Measurements from ENCODE around the gene BCL7A. TPM values are rescaled to one million over a fixed set of nuclear protein-coding genes. Genes with fewer than 3 reads are reported as not detected.
"Not testable (repeated sequence)": the region's sequence is repeated elsewhere in the genome, so short reads cannot be mapped to it uniquely, and the experiment has no call there.

The BCL7A gene
- total RNA-seq, 1 experiment from 2014 or later, result 6.4 TPM

DNA sequence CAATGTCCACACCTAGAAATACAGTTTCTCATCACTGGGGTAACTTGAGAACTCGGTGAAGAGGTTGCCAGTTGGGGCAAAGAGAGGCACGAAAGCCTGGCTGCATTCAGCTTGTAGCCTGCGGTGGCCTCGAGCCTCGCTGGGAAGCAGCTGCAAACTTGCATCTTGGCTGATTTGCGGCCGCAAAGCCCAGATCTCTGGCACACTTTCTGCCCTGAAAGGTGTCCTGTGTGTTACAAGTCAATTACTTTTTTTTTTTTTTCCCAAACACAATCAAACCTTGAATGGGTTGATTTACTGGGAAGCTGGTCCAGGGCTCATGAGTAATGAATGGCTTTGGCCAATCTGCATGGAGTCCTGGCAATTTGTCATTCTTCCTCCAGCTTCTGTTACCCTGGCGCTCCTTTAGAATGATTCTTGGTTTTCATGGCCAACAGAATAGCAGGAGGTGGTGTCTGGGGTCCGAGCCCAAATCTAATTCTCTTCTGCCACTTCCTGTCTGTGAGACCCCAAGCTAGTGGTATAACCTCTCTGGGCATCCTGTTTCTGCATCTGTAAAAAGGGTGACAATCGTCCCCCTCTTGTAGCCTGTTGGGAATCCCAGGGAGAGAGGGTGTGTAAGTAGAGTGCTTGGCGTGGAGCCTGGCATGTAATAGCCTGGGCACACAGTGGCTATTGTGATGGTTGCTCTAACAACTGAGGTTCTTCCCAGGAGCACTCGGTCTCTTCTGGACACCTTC, 6.7 kb downstream of the BCL7A start:
- no peaks in the 10 kb centered on the region for H3K27me3 ChIP-seq (replicated peaks)
- no peak for DNase-seq (ENCODE audit: low read depth in 1 of 2, low spot score in 2 of 2)
- peaks cover 6% of the 10 kb centered on the region for H3K4me1 ChIP-seq (replicated peaks)
- no peaks in the 10 kb centered on the region for H3K36me3 ChIP-seq
- H3K4me3 ChIP-seq, result no peak overlapping the region
- no peaks in the 10 kb centered on the region for H3K9me3 ChIP-seq (replicated peaks)
- H3K27ac ChIP-seq, result no peak overlapping the region

GRCh38 chr12:122028905-122029560, 7.3 kb downstream of the BCL7A start:
- Histone ChIP-seq H3K27ac (no peak overlapping the region), H3K27me3 (replicated peaks) (no peaks in the 10 kb centered on the region), H3K36me3 (no peaks in the 10 kb centered on the region), H3K9me3 (replicated peaks) (no peaks in the 10 kb centered on the region), H3K4me3 (no peak overlapping the region), H3K4me1 (replicated peaks) (no peaks in the 10 kb centered on the region; the same call in 1 of the 2 replicates)
- DNase-seq (ENCODE audit: low read depth in 1 of 2, low spot score in 2 of 2), result no peak

- no peak overlapping the region for H3K4me3 ChIP-seq
- DNase-seq (ENCODE audit: low read depth in 1 of 2, low spot score in 2 of 2), result no peak
- H3K27me3 ChIP-seq (replicated peaks), result no peaks in the 10 kb centered on the region
- no peaks in the 10 kb centered on the region for H3K36me3 ChIP-seq
- H3K9me3 ChIP-seq (replicated peaks), result no peaks in the 10 kb centered on the region
- no peaks in the 10 kb centered on the region for H3K4me1 ChIP-seq (replicated peaks)
- H3K27ac ChIP-seq, result no peak overlapping the region
Measured at GRCh38 chr12:122029620-122030423, 8.1 kb downstream of the BCL7A start.

DNA sequence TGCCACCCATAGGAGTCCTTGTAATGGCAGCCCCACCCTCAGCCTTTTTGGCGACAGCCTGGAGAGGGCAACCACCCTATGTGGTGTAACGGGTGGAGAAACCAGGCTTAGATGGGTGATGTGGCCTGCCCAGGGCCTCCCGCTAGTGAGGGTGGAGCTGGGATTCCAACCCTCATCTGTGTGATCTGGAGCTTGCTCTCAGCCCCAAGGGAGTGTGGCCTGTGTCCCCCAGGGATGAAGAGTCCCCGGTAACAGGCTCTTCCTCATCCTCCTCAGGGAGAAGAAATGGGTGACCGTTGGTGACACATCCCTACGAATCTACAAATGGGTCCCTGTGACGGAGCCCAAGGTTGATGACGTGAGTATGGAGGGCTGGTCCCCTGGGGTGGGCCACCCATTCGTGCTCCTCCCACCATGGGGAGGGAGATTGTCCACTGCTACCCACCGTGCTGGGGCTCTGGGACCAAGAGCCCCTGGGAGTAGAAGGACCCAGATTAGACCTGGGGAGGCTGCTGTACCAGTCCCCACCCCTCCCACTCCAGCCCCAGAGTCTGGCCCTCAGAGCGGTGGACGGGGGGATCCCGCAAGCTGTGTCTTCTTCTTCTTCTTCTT, 8.8 kb downstream of the BCL7A start:
- Histone ChIP-seq H3K36me3 (no peaks in the 10 kb centered on the region), H3K27me3 (replicated peaks) (no peaks in the 10 kb centered on the region), H3K9me3 (replicated peaks) (no peaks in the 10 kb centered on the region), H3K4me1 (replicated peaks) (no peaks in the 10 kb centered on the region), H3K4me3 (no peak overlapping the region), H3K27ac (no peak overlapping the region)
- DNase-seq (ENCODE audit: low read depth in 1 of 2, low spot score in 2 of 2), result no peak

- H3K27me3 ChIP-seq (replicated peaks), result no peaks in the 10 kb centered on the region
- H3K36me3 ChIP-seq, result no peaks in the 10 kb centered on the region
- H3K9me3 ChIP-seq (replicated peaks), result no peaks in the 10 kb centered on the region
- H3K4me3 ChIP-seq, result no peak overlapping the region
- no peaks in the 10 kb centered on the region for H3K4me1 ChIP-seq (replicated peaks)
- DNase-seq (ENCODE audit: low read depth in 1 of 2, low spot score in 2 of 2), result peak; percentile 31 to 60
- no peak overlapping the region for H3K27ac ChIP-seq
Measured at GRCh38 chr12:122031342-122032216, 9.9 kb downstream of the BCL7A start.

DNA sequence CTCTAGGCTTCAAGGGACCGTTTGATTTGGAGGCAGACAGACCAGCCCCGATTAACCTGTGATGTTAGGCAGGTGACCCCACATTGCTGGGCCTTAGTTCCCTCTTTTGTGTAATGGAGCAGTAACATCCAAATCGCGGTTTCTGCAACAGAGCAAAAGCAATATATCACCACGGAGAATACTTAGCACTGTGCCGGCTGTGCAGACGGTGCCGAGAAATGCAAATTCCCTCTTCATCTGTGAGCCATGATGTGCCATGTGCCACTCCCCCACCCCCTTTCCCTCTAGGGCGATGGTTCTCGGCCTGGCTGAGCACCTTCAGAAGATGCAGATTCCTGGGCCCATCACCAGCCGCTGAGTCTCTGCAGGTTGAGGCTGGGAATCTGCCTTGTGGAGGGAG, 10.9 kb downstream of the BCL7A start:
- H3K27me3 ChIP-seq (replicated peaks), result no peaks in the 10 kb centered on the region
- H3K27ac ChIP-seq, result no peak overlapping the region
- H3K36me3 ChIP-seq, result no peaks in the 10 kb centered on the region
- no peak overlapping the region for H3K4me3 ChIP-seq
- no peaks in the 10 kb centered on the region for H3K4me1 ChIP-seq (replicated peaks)
- no peaks in the 10 kb centered on the region for H3K9me3 ChIP-seq (replicated peaks)
- DNase-seq (ENCODE audit: low read depth in 1 of 2, low spot score in 2 of 2), result no peak

DNA sequence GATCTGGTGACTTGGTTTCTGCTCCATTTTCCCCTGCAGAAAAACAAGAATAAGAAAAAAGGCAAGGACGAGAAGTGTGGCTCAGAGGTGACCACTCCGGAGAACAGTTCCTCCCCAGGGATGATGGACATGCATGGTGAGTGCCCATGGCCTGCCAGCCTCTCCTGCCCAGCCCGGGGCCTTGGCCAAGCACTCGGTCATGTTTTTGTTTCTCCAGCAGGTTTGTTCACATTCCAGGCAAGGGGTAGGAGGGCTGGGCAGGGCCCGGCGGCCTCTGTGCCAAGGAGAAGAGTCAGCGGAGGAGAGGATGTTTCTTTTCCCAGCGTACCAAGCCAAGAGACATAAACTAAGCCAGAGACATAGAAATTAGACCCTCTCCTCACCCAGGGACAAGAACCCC, 13.6 kb downstream of the BCL7A start:
- no peaks in the 10 kb centered on the region for H3K36me3 ChIP-seq
- H3K27ac ChIP-seq, result no peak overlapping the region
- H3K4me1 ChIP-seq (replicated peaks), result no peaks in the 10 kb centered on the region
- H3K9me3 ChIP-seq (replicated peaks), result no peaks in the 10 kb centered on the region
- DNase-seq (ENCODE audit: low read depth in 1 of 2, low spot score in 2 of 2), result no peak
- no peak overlapping the region for H3K4me3 ChIP-seq
- no peaks in the 10 kb centered on the region for H3K27me3 ChIP-seq (replicated peaks)

DNA sequence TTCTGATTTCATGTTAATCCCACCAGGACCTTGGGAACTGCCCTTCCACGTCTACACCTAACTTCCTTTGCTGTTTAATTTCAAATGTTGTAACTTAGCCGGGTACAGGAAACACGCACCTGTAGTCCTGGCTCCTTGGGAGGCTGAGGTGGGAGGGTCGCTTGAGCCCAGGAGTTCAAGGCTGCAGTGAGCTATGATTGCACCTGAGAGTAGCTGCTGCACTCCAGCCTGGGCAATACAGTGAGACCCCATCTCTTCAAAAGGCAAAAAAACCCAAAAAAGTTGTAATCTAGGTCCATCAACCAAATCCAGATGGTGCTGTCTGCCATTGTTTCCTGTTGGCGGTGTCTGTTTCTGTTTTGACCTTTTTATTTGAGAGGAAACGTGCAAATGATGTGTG, 14.5 kb downstream of the BCL7A start:
- Histone ChIP-seq H3K4me3 (no peak overlapping the region), H3K9me3 (replicated peaks) (no peaks in the 10 kb centered on the region), H3K4me1 (replicated peaks) (no peaks in the 10 kb centered on the region), H3K27me3 (replicated peaks) (no peaks in the 10 kb centered on the region), H3K27ac (no peak overlapping the region), H3K36me3 (no peaks in the 10 kb centered on the region)
- DNase-seq (ENCODE audit: low read depth in 1 of 2, low spot score in 2 of 2), result no peak

GRCh38 chr12:122040579-122041386, 19.1 kb downstream of the BCL7A start:
- Histone ChIP-seq H3K27me3 (replicated peaks) (no peaks in the 10 kb centered on the region), H3K9me3 (replicated peaks) (no peaks in the 10 kb centered on the region), H3K36me3 (no peaks in the 10 kb centered on the region), H3K27ac (no peak overlapping the region), H3K4me1 (replicated peaks) (no peaks in the 10 kb centered on the region), H3K4me3 (no peak overlapping the region)
- DNase-seq (ENCODE audit: low read depth in 1 of 2, low spot score in 2 of 2), result no peak

DNA sequence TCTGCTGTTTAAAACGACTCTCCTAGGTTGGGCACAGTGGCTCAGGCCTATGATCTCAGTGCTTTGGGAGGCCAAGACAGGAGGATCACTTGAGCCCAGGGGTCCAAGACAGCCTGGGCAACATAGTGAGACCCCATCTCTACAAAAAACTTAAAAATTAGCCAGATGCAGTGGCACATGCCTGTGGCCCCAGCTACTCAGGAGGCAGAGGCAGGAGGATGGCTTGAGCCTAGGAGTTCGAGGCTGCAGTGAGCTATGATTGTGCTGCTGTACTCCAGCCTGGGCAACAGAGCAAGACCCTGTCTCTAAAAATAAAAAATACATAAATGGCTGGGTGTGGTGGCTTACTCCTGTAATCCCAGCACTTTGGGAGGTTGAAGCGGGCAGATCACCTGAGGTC, 19.8 kb downstream of the BCL7A start:
- not testable (repeated sequence) for H3K27me3 ChIP-seq (replicated peaks)

GRCh38 chr12:122042910-122043309, 21.2 kb downstream of the BCL7A start:
- no peak for DNase-seq (ENCODE audit: low read depth in 1 of 2, low spot score in 2 of 2)
- Histone ChIP-seq H3K9me3 (replicated peaks) (no peaks in the 10 kb centered on the region), H3K27ac (no peak overlapping the region), H3K4me1 (replicated peaks) (no peaks in the 10 kb centered on the region), H3K36me3 (no peaks in the 10 kb centered on the region), H3K27me3 (replicated peaks) (no peaks in the 10 kb centered on the region), H3K4me3 (no peak overlapping the region)

More for the DNA sequence above, 19.8 kb downstream of the BCL7A start:
- H3K36me3 ChIP-seq; H3K27ac ChIP-seq; DNase-seq (ENCODE audit: low read depth in 1 of 2, low spot score in 2 of 2); H3K4me1 ChIP-seq (replicated peaks); H3K4me3 ChIP-seq; H3K9me3 ChIP-seq (replicated peaks): not testable (repeated sequence)

DNA sequence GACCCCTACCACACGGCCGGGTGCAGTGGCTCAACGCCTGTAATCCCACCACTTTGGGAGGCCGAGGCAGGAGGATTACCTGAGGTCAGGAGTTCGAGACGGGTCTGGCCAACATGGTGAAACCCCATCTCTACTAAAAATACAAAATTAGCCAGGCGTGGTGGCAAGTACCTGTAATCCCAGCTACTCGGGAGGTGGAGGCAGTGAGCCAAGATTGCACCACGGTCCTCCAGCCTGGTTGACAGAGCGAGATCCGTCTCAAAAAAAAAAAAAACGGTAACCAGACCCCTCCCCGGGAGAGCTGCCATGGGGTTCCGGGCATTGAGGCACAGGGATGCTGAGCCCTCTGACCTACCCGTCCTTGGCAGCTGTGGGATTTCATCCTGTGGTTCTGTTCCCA, 21.8 kb downstream of the BCL7A start:
- Histone ChIP-seq H3K9me3 (replicated peaks) (no peaks in the 10 kb centered on the region), H3K4me3 (no peak overlapping the region), H3K4me1 (replicated peaks) (no peaks in the 10 kb centered on the region), H3K36me3 (no peaks in the 10 kb centered on the region), H3K27ac (no peak overlapping the region), H3K27me3 (replicated peaks) (no peaks in the 10 kb centered on the region)
- DNase-seq (ENCODE audit: low read depth in 1 of 2, low spot score in 2 of 2), result no peak
